ENCODE results near the gene UBTD2.

The UBTD2 gene

GRCh38 chr5:172188893-172189692 lies 94.5 kb downstream of the UBTD2 start:
- FAIRE-seq: no peak

DNA sequence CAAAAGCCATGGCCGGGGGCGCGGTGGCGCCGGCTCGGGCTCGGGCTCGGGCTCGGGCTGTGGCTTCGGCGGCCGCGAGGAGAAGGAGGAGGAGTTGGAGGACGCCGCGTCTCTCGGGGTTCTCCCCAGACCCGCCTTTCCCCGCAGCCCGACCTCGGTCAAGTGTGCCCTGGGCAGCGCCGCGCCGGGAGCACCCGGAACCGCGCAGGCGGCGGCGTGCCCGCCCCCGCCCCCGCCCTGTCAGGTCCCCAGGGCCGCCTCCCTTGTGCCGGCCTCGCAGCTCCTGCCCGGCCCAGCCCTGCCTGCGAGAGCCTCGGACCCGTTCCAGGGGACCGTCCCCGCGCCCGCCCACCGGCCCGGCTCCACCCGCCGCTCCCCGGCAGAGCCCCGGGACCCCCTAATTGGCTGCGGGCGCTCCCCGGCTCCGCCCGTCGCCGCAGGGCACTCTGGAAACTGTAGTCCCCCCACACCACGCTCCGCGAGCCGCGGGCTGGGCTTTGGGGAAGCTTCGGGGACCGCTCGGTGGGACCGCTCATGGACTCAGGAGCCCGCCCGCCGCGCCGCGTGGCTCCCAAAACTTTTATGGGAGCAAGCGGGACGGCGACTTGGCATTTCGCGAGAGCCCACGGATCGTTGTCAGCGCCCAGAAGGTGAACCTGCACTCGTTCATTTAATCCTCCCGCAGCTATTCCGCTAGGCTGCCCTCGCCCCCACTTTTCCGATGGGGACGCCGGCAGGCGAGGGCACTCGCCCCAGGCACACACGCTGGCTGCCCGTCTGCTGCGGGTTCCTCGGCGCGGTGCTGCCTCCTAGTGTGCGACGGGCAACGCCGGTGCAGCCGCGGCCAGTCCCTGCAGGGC lies 95.3 kb downstream of the UBTD2 start, which contains the start of gene STK10:
Gene STK10, minus strand, starts transcription at position 192 of the 860 bp plus-strand sequence. Its CDS starts 182 bp downstream, at position 10.
- no peak for FAIRE-seq

DNA sequence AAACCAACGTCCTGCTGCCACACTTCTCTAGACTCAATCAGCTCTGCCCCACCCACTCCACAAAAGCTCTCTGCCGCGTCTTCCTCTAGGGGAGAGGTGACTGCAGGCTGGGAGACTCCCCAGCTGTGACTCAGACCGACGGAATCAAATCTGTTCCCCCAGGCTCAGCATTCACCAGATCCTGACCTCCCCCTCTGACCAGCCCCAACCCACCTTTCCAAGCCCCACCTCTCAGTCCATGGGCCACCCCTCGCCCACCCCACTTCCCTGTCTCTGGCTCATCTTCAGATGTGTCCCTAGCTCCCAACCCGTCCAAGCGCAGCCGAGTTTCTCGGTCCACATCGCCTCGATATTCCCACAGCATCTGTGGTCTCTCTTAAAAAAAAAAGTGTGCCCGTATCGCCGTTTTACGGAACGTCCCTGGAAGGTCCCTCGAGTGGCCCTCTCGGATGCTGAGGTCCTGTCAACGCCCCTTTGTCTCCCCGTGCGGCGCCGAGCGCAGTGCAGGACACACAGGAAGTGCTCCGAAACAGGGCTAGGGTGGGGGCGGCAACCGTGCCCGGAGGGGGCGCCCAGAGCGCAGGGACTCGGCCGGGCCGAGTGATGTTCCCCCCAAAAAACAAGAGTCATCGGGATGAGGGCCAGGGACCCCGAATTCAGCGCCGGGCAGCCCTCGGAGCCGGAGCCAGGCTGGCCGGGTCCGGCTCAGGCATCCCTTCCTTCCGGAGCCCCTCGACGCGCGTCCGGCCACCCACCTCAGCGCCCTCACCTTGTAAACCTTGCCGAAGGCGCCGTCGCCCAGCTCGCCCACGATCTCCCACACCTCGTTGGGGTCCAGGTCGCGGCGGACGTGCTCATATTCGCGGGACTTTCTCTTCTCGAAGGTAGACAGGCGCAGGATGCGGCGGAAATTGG lies 96.2 kb downstream of the UBTD2 start:
- FAIRE-seq: no peak

DNA sequence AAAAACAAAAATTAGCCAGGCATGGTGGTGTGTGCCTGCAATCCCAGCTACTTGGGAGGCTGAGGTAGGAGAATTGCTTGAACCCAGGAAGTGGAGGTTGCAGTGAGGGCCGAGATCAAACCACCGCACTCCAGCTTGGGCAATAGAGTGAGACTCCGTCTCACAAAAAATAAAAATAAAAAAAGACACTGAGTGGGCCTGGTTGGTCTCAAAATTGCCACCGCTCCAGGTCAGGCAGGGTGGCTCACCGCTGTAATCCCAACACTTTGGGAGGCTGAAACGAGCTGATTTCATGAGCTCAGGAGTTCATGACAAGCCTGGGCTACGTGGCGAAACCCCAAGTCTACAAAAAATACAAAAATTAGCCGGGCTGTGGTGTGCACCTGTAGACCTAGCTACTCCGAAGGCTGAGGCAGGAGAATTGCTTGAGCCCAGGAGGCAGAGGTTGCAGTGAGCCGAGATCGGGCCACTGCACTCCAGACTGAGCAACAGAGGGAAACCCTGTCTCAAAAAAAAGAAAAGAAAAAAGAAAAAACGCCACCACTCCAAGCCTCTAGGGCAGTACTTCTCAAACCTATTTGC lies 97.4 kb downstream of the UBTD2 start:
- no peak for FAIRE-seq

- FAIRE-seq: no peak
Observed at GRCh38 chr5:172185096-172185461, 98.5 kb downstream of the UBTD2 start.

DNA sequence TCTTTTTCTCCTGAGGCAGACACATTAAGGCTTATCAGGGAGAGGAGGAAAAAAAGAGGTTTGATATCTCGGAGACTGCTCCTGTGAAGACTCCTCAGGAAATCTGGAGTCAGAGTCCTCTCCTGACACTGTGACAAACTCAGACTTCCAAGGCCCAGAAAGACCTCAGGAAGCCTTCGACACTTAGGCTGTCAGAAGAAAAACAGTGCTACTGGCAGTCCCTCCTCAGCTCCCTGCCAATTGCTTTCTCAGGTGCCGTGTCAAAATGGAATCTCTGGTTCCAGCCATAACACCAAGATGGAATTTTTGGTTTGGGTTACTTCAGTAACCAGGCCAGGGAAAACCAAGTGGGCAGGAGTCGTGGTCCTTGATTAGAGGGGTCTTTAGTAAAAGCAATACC lies 99.7 kb downstream of the UBTD2 start:
- FAIRE-seq: no peak

DNA sequence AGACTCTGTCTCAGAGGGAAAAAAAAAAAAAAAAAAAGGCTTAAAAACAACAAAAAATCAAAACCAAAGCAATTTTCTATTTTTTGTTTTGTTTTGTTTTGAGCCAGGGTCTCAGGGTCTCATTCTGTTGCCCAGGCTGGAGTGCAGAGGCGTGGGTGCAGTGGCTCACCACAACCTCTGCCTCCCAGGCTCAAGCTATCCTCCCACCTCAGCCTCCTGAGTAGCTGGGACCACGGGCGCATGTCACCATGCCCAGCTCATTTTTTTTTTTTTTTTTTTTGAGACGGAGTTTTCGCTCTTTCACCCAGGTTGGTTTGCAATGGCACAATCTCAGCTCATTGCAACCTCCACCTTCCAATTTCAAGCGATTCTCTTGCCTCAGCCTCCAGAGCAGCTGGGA lies 101.3 kb downstream of the UBTD2 start:
- no peak for FAIRE-seq

DNA sequence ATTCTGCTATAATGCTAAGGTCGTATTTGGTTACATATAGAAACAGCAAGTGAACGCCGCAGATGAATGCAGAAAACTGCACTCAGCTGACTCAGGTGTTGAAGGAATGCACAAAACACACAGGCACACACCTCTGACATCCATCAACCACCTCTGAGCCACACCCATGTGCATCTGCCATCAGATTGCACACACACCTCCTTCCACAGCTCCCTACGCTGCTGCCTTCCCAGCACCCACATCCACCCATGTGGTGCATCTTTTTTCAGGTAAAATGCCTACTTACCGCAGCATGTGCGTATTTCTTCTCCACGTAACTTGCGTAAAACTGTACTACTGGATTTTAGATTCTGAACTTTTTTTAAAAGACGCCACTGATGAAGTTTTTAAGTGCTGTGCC lies 102.6 kb downstream of the UBTD2 start:
- no peak for FAIRE-seq

DNA sequence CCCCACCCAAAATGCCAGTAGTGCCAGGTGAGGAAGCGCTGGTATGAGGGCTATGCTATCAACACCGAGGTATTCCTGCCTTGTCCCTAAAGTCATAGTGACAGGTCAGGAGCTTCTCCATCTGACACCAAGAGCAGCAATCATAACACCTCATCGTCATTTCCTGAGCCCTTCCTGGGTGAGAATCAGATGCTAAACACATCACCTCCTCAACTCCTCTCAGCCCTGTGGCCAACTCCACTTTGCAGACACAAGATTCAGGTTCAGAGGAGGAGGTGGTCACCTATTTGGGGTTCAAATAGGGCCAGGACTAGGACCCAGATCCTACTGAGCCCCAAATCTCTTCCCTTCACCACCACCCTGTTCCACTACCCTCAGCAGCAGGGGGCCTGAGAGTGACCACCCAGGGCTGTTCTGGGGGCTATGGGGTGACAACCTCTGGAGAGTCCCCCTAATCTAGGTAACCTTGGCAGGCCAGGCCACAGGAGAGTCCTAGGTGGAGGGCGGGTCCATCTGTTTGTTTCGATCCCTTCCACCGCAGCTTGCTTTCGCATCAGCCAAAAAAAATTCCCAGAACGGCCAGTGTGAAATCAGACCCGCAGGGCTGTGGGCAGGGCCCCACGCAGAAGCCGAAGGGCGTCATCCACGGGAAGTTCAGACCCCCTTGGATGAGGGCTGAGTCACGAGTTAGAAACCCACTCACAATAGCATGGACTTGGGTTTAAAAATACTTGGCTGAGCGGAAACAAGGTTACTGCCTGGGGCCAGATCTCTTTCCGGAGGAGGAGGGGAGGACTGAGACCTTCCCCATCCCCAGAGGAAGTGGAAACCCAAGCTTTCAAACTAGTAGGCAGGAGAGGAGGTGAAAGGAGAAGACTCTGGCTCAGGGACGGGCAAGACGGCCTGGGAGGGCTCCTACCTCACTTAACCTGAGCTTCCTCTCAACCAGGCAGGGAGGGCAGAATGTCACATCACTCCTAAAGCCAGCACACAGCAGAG lies 104.3 kb downstream of the UBTD2 start:
- no peak for FAIRE-seq

DNA sequence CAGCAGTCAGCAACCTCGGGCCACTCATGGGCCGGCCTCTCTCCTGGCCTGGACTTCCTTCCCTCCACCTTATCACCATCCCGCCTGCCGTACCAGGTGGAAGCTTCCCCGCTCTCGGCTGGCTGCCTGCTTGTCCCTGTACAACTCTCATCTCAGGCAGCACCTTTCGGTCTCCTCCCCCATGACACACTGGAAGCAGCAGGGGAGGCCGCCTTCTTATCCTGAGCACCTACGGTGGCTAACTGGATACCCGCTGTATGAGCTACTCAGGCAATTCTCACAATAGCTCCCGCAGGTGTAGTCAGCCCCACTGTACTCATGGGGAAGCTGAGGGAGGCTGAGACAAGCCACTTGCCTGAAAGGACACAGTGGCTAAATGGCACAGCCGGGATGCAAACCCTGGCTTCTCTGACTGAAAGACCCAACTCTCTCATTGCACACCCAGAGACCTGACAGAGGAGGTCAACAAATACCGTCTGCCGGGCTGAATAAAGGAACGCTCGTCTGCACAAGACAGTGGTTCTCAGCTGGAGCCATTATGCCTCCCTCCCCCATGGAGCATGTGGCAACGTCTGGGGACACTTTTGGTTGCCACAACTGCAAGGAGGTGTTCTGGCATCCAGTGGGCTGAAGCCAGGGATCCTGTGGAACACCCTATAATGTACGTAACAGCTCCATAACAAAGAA lies 105.1 kb downstream of the UBTD2 start:
- no peak for FAIRE-seq

- FAIRE-seq: no peak
Observed at GRCh38 chr5:172177176-172177575, 106.4 kb downstream of the UBTD2 start.

DNA sequence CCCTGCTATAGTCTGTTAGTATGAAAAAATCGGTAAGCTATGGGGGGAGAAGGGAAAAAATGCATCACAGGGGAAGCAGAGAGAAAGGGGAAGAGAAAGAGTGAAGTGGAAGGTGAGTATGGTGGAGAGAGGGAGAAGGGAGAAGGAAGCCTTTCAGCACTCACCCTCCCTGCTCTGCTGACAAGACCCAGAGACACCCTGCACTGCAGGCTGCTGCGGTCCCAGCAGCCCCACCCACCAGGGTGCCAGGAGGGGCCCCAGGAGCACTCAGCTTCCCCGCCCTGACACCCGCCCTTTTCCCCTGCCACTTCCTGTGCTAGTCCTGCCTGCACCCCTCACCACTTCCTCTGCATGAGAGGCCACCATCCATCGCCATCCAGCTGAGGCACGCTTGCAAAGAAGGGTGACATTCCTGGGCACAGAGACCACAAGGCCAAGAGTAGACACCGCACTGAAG lies 108.3 kb downstream of the UBTD2 start:
- FAIRE-seq: no peak

- FAIRE-seq: no peak
Observed at GRCh38 chr5:172173564-172174153, 109.9 kb downstream of the UBTD2 start.

GRCh38 chr5:172172912-172173563 lies 110.5 kb downstream of the UBTD2 start:
- no peak for FAIRE-seq

DNA sequence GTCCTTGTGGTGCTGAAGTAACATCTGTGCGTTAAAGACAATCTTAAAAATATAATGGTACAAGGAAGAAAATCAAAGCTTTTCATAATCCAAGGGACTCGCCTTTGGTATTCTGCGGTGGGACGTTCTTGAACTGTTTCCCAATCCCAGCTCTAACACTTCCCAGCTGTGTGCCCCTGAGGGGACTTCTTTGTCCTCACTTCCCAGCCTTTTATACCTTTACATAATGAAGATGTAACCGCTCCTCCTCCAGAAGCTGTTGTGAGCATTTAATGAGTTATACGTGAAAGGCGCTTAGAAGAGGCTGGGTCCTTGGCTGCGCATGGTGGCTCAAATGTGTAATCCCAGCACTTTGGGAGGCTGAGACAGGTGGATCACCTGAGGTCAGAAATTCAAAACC lies 112.4 kb downstream of the UBTD2 start:
- FAIRE-seq: no peak

DNA sequence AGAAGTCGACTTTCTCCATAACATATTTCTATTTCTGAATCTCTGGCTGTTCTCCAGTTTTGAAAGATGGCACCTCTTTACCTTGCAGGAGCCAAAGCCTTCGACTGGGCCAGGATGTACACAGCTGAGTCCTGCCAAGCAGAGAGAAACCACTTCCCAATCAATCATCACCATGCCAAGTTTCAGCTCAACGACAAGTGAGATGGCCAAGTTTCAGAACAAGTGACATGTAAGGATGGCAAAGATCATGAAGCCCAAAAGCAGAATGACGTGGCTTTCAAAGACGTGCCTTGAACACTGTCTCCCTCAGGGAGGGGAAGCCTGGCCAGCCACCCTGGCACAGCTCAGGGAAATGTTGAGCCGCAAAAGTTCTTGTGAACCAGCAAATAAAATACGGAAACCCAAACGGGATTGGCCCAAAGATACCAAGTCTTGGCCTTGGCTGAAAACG lies 113.3 kb downstream of the UBTD2 start:
- FAIRE-seq: no peak

- no peak for FAIRE-seq
Observed at GRCh38 chr5:172169216-172169615, 114.3 kb downstream of the UBTD2 start.

DNA sequence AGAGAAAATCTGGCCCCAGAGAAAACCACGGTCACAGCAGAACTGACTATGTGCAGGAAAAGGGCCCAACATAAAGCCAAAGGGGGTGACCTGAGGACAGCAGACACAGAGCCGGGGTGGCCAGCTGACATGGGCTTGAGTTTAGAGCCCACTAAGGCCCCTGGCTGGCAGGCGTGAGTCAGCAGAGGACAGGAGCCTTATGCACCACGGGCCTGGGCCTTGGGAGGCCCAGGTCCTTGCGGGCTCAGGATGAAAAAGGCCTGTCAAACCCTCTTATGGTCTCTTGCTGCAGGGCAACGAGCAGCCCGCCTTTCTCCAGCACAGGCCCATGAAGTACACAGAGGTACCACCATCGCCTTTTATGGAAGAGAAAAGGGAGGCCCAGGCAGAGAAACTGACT lies 115.3 kb downstream of the UBTD2 start:
- FAIRE-seq: no peak

DNA sequence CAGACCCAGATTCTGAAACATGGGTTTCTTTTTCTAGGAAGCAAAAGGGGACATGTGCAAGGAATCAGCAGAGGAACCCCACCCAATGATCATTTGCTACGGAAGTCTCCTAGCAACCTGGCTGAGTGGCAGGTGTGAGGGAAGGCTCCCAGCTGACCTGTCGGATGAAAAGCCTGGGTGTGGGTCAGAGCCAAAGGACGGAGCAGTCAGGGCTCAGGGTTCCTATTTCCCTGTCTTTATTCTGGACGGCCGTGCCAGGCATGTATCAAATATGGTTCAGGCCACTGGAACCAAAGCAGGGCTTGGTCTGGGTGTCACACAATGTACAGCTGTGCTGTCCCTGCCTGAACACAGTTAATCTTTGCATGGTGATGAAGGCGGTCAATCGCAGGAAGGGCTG lies 115.7 kb downstream of the UBTD2 start:
- FAIRE-seq: no peak
